HEK293T (cell line): ENCODE data around the gene TBCA.

Source experiments
- ARNT ChIP-seq: fragments of 450-650 bp; IDR thresholded peaks from 2 replicates; pipeline ENCODE4 v1.6.1; 2017; ENCODE audit warnings: mild to moderate bottlenecking
- BHLHE40 ChIP-seq: fragments of 450-650 bp; IDR thresholded peaks from 2 replicates; pipeline ENCODE4 v1.6.1; 2016; ENCODE audit warnings: mild to moderate bottlenecking, moderate library complexity, borderline replicate concordance
- ELF4 ChIP-seq: fragments of 450-650 bp; IDR thresholded peaks from 2 replicates; pipeline ENCODE4 v1.6.1; 2017; ENCODE audit warnings: antibody characterized with exemption
- FOXA1 ChIP-seq: fragments of 450-650 bp; IDR thresholded peaks from 2 replicates; pipeline ENCODE4 v1.6.1; 2016; ENCODE audit warnings: mild to moderate bottlenecking
- FOXM1 ChIP-seq: fragments of 450-650 bp; IDR thresholded peaks from 2 replicates; pipeline ENCODE4 v1.6.1; 2017; ENCODE audit warnings: mild to moderate bottlenecking, borderline replicate concordance
- HDGF ChIP-seq: fragments of 450-650 bp; IDR thresholded peaks from 2 replicates; pipeline ENCODE4 v1.6.1; 2017; ENCODE audit warnings: antibody characterized with exemption, borderline replicate concordance
- L3MBTL2 ChIP-seq: fragments of 450-650 bp; conservative IDR thresholded peaks from 2 replicates; pipeline ENCODE4 v1.6.1; 2016; ENCODE audit warnings: mild to moderate bottlenecking
- SP1 ChIP-seq: fragments of 450-650 bp; IDR thresholded peaks from 2 replicates; pipeline ENCODE4 v1.6.1; 2017
- SUZ12 ChIP-seq: fragments of 450-650 bp; IDR thresholded peaks from 2 replicates; pipeline ENCODE4 v1.6.1; 2016; ENCODE audit warnings: mild to moderate bottlenecking
- TARDBP ChIP-seq: fragments of 450-650 bp; IDR thresholded peaks from 2 replicates; pipeline ENCODE4 v1.6.1; 2016
- TF ChIP-seq, protein P1 (sequence below): fragments of 450-650 bp; IDR thresholded peaks from 2 replicates; pipeline ENCODE4 v1.6.1; 2016

DNA sequence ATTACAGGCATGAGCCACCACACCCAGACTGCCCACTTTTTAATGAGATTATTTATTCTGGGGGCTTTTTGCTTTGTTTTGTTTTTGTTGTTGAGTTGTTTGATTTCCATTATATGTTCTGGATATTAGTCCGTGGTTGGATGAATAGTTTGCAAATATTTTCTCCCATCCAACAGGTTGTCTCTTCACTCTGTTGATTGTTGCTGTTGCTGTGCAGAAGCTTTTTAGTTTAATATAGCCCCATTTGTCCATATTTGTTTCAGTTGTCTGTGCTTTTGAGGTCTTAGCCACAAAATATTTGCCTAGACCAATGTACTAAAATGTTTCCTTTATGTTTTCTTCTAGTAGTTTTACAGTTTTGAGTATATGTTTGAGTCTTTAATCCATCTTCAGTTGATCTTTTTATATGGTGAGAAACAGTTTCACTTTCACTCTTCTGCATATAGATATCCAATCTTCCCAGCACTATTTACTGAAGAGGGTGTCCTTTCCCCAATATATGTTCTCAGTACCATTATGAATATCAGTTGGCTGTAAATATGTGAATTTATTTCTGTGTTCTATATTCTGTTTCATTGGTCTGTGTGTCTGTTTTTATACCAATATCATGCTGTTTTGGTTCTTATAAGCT lies 30.2 kb upstream of the TBCA start:
- TF ChIP-seq ELF4: no peak
- TF ChIP-seq BHLHE40: no peak
- TF ChIP-seq, protein P1, sequence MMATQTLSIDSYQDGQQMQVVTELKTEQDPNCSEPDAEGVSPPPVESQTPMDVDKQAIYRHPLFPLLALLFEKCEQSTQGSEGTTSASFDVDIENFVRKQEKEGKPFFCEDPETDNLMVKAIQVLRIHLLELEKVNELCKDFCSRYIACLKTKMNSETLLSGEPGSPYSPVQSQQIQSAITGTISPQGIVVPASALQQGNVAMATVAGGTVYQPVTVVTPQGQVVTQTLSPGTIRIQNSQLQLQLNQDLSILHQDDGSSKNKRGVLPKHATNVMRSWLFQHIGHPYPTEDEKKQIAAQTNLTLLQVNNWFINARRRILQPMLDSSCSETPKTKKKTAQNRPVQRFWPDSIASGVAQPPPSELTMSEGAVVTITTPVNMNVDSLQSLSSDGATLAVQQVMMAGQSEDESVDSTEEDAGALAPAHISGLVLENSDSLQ: no peak
- TF ChIP-seq ARNT: no peak
- no peak for TF ChIP-seq FOXA1
- TF ChIP-seq TARDBP: no peak
- no peak for TF ChIP-seq SP1
- no peak for TF ChIP-seq FOXM1
- TF ChIP-seq SUZ12: no peak
- no peak for TF ChIP-seq HDGF
- TF ChIP-seq L3MBTL2: no peak
